Posterior cingulate gyrus (tissue), 11 donors: ENCODE measurements around the gene DRGX.

Source experiments
- DNase-seq, 10 donors: peaks; one replicate each; pipeline versions ENCODE4 v3.0.0 to v3.0.0-alpha.2; 2020 to 2021; ENCODE audit warnings: mixed read lengths in 3 of 10
- intact Hi-C: fragments of 100-400 bp; cut with DNase I; formaldehyde crosslinking; loops from one replicate; pipeline ENCODE4 v1.15.1; 2023

DRGX gene

GRCh38 chr10:49395741-49396665, at the start of gene DRGX:
DRGX (minus strand) TSS chr10:49396089; CDS start chr10:49395440, 649 bp downstream.
- intact Hi-C loops: no loop called here
- peak in 1 of 10 donors; percentile 77 for DNase-seq

GRCh38 chr10:49444349-49444748, 48.5 kb upstream of the DRGX start:
- DNase-seq: no peak
- intact Hi-C loops: no loop called here

- no peak for DNase-seq
- intact Hi-C loops: no loop called here
Observed at GRCh38 chr10:49442863-49443262, 47.0 kb upstream of the DRGX start.

- peak in 1 of 10 donors; percentile 66 for DNase-seq
- intact Hi-C loops: no loop called here
Observed at GRCh38 chr10:49441488-49442476, 45.9 kb upstream of the DRGX start.

- intact Hi-C loops: no loop called here
- no peak for DNase-seq
Observed at GRCh38 chr10:49435225-49435624, 39.3 kb upstream of the DRGX start.

- DNase-seq: no peak
- intact Hi-C loops: no loop called here
Observed at GRCh38 chr10:49433069-49433468, 37.2 kb upstream of the DRGX start.

GRCh38 chr10:49431426-49431825, 35.5 kb upstream of the DRGX start:
- intact Hi-C loops: no loop called here
- DNase-seq: no peak

- intact Hi-C loops: no loop called here
Observed at GRCh38 chr10:49429458-49429857, 33.6 kb upstream of the DRGX start.

GRCh38 chr10:49426490-49427360, 30.8 kb upstream of the DRGX start:
- peak in 1 of 10 donors; percentile 35 for DNase-seq
- intact Hi-C loops: no loop called here

More at GRCh38 chr10:49429458-49429857, 33.6 kb upstream of the DRGX start:
- no peak for DNase-seq

- intact Hi-C loops: no loop called here
- DNase-seq: peak in 1 of 10 donors; percentile 39
Observed at GRCh38 chr10:49419005-49419404, 23.1 kb upstream of the DRGX start.

GRCh38 chr10:49418328-49418727, 22.4 kb upstream of the DRGX start:
- intact Hi-C loops: no loop called here
- no peak for DNase-seq

GRCh38 chr10:49418053-49418326, 22.1 kb upstream of the DRGX start:
- intact Hi-C loops: no loop called here
- DNase-seq: peak in 1 of 10 donors; percentile 68

GRCh38 chr10:49417311-49418052, 21.6 kb upstream of the DRGX start:
- intact Hi-C loops: no loop called here
- peak in 1 of 10 donors; percentile 85 for DNase-seq

- intact Hi-C loops: no loop called here
Observed at GRCh38 chr10:49415846-49416245, 20.0 kb upstream of the DRGX start.

GRCh38 chr10:49415109-49415508, 19.2 kb upstream of the DRGX start:
- intact Hi-C loops: no loop called here
- no peak for DNase-seq

More at GRCh38 chr10:49415846-49416245, 20.0 kb upstream of the DRGX start:
- DNase-seq: no peak

GRCh38 chr10:49414496-49414895, 18.6 kb upstream of the DRGX start:
- DNase-seq: no peak
- intact Hi-C loops: no loop called here

- intact Hi-C loops: no loop called here
- no peak for DNase-seq
Observed at GRCh38 chr10:49412571-49412970, 16.7 kb upstream of the DRGX start.

GRCh38 chr10:49410365-49411074, 14.6 kb upstream of the DRGX start:
- DNase-seq: peak in 1 of 10 donors; percentile 66

GRCh38 chr10:49409755-49410154, 13.9 kb upstream of the DRGX start:
- intact Hi-C loops: loop anchor here (10.0 kb wide), 1 partner anchor 755 kb away; no protein-coding TSS in a partner anchor
- DNase-seq: no peak

More at GRCh38 chr10:49410365-49411074, 14.6 kb upstream of the DRGX start:
- intact Hi-C loops: no loop called here
